HG03460 (cell line): ENCODE data around the gene ACLY.

Source experiments
- ATAC-seq: cut with Tn5 transposase; IDR thresholded peaks from one replicate; pipeline ENCODE4 v1.9.1; 2021; ENCODE audit not compliant: unreplicated experiment

Gene ACLY

GRCh38 chr17:41913798-41914197, 5.0 kb downstream of the ACLY start:
- no peak for ATAC-seq

- no peak for ATAC-seq
These were observed 5.8 kb downstream of the ACLY start for GRCh38 chr17:41912925-41913324.

GRCh38 chr17:41910701-41911391, 7.9 kb downstream of the ACLY start:
- no peak for ATAC-seq

GRCh38 chr17:41909088-41909487, 9.7 kb downstream of the ACLY start:
- no peak for ATAC-seq

- ATAC-seq: no peak
These were observed 10.9 kb downstream of the ACLY start for GRCh38 chr17:41907633-41908539.

GRCh38 chr17:41907185-41907556, 11.6 kb downstream of the ACLY start:
- ATAC-seq: no peak

- no peak for ATAC-seq
These were observed 12.1 kb downstream of the ACLY start for GRCh38 chr17:41906465-41907184.

DNA sequence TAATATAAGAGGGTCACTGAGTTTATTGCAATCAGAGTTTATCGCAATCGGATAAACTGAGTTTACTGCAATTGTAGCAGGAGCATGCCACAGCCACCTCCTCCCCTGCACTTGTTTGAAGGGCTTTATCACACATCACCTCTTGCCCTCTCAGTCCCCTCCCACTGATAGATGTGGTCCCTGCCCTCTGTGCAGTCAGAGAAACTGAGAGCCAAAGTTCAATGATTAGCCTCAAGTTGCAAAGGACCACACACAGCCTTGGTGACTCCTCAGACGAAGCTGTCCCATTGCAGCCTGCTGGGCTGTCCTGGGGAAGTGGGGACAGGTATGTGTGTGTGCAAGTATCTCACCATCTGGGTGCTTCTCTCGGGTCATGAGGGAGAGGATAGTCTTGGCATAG, 13.6 kb downstream of the ACLY start:
- ATAC-seq: no peak

DNA sequence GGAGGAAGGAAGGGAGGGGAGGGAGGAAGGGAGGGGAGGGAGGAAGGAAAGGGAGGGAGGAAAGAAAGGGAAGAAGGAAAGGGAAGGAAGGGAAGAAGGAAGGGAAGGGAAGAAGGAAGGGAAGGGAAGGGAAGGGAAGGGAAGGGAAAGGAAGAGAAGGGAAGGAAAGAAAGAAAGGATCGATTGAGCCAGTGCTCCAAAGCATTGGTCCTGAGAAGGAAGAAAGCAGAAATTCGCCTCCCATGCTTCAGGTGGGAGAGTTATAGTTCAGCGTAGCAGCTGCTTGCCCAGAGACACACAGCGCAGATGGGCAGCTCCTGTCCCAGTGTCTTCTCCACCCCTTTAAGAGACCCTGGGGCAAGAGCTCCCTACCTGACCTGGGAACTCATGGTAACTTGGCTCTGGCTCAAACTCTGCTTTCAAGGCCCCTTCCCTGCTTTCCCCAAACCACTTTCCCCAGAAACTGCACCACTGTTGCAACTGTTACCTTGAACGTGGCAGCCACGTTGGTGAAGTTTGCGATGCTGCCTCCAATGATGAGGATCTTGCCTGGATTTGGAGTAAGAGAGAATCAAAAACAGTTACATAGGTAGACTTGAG, 14.4 kb downstream of the ACLY start:
- ATAC-seq: no peak

DNA sequence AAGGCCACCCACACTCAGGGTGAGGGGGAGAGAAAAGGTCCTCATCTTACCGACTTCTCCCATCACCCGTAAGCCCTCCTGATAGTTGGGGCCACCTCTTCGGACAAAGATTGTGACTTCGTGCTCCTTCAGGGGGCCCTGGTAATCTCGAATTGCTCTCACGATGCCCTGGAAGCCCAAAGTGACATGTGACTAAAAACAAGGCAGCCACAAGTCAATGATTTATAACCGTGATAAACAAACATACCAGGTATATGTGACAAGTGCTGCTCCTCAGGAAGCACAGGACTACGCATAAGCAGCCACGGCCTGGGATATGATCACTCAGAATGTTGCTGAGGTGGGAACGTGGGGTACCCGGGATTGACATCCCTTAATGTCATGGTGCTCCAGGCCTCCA, 17.1 kb downstream of the ACLY start:
- ATAC-seq: no peak

DNA sequence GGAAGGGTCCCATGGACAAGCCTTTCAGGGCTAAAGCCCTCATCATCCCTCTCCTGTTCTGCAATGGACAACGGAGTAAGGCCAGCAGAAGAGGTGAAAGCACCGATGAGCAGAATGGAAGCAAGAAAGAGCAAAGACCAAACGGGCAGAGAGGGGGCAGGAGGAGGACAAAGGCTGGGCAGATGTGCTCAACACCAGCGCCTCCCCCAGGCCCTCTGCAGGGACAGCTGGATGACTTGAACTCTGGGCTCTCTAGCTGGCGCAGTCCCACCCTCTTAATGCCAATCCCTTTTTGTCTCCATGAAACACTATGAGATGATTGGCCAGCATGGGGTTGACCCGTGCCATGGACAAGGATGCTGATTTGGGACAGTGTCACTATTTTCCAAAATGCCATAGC, 22.0 kb downstream of the ACLY start:
- ATAC-seq: no peak

- no peak for ATAC-seq
These were observed 23.1 kb downstream of the ACLY start for GRCh38 chr17:41895617-41896016.

- no peak for ATAC-seq
These were observed 23.9 kb downstream of the ACLY start for GRCh38 chr17:41894791-41895331.

GRCh38 chr17:41893384-41893783, 25.4 kb downstream of the ACLY start:
- ATAC-seq: no peak

- ATAC-seq: no peak
These were observed 26.8 kb downstream of the ACLY start for GRCh38 chr17:41892021-41892376.

GRCh38 chr17:41891135-41892020, 27.4 kb downstream of the ACLY start:
- ATAC-seq: no peak

DNA sequence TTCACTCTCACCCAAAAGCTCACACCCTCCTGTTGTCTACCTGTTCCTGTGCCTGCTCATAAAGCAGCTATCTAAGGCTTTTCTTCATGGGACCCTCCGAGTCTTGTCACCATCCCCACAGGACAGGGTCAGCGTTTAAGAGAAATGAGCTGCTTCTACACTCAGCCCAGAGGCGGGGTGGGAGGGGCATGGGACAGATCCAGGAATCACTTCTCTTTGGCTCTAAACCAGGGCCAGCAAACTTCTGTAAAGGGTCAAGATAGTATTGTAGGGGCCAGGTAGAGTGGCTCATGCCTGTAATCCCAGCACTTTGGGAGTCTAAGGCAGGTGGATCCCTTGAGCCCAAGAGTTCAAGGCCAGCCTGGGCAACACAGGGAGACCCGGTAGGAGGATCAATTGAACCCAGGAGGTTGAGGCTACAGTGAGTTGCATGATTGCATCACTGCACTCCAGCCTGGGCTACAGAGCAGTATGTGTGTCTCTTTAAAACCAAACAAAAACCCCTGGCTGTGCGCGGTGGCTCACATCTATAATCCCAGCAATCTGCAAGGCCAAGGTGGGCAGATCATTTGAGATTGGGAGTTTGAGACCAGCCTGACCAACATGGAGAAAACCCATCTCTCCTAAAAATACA, 30.3 kb downstream of the ACLY start:
- no peak for ATAC-seq

GRCh38 chr17:41885733-41886132, 33.0 kb downstream of the ACLY start:
- no peak for ATAC-seq

GRCh38 chr17:41882756-41883155, 36.0 kb downstream of the ACLY start:
- ATAC-seq: no peak

DNA sequence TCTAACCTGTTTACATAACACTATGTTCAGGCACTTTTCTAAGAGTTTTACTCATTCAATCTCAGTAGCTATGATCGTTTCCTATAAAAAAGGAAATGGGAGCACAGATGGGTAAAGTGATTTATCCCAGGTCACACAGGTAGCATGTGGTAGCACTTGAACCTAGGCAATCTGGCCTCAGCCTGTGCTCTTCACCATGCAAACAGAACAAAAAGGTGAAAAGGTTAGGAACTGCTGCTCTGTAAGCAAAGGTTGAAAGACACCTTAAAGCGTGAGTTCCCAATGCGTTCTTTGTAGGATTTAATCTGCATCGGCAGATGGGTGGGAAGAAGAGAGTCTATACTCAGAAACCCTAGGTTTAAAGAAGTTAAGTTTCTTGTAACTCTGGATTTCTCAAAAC, 38.6 kb downstream of the ACLY start:
- no peak for ATAC-seq
